ENCODE measurements around the gene GALR2. TPM values are rescaled to one million over a fixed set of nuclear protein-coding genes. Genes with fewer than 3 reads are reported as not detected.

GALR2 gene
- total RNA-seq, 3 donors from 2014 or later: not detected

DNA sequence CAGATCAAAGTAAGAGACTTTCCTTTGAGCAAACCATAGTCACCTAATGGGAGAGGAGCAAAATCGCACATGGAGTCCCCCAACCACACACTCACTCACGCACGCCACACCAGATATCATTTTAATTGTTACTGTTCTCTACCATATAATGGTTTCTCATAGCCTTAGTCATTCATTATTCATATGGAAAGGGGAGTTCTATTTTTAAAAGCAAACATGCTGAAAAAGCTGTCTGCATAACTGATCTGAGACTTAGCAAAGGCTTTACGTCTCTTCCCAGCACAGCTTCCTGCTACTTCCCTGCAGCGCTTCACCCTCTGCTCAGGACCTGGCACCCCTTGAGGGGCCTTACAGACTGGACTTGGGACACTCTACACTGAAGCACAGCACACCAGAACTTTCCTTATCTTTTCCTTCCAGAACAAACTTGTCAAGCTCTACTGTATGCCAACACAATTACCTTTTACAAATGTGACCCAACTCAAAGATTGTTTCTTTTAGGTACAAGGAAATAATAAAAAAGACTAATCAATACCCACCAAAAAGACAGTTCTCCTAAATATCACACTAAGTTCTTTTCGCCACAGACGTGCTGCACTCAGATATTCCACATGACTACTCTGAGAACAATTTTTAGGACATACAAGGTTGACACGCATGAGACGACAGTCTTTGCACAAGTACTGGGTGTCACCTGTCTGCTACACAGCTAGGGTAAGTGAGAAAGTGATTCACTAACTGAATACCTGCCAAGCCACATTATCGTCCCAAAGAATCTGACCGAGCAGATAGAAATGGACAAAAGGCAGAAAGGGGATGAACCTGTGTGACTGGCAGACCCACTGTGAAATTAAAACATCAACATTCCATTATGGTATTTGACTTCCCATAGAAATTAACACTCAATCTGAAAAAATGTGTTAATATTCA lies 23.8 kb upstream of the GALR2 start:
- DNase-seq (ENCODE audit: low spot score in 2 of 2): no peak
- H3K36me3 ChIP-seq: peaks cover 7% of the 10 kb centered on the region
- H3K27me3 ChIP-seq: no peaks in the 10 kb centered on the region
- H3K27ac ChIP-seq: peak overlapping the region in 1 of 2 donors; percentile 70
- H3K4me1 ChIP-seq: no peaks in the 10 kb centered on the region
- intact Hi-C loops (cut with DNase I; ENCODE audit: low total_unique reads): no loop called here
- TF ChIP-seq POLR2AphosphoS5 (IDR thresholded peaks at IDR 0.05) (no peak), POLR2A (IDR thresholded peaks at IDR 0.05) (no peak)
- no peaks in the 10 kb centered on the region for H3K9me3 ChIP-seq
- no peak overlapping the region for H3K4me3 ChIP-seq

- H3K27ac ChIP-seq: peak overlapping the region in 1 of 2 donors; percentile 70
- H3K4me3 ChIP-seq: no peak overlapping the region
- no peak for DNase-seq (ENCODE audit: low spot score in 2 of 2)
- intact Hi-C loops (cut with DNase I; ENCODE audit: low total_unique reads): no loop called here
- TF ChIP-seq POLR2A (IDR thresholded peaks at IDR 0.05): no peak
- TF ChIP-seq POLR2AphosphoS5 (IDR thresholded peaks at IDR 0.05): no peak
- no peak for TF ChIP-seq CTCF (IDR thresholded peaks at IDR 0.05)
- no peaks in the 10 kb centered on the region for H3K4me1 ChIP-seq
- no peaks in the 10 kb centered on the region for H3K9me3 ChIP-seq
- peaks cover 11% of the 10 kb centered on the region for H3K36me3 ChIP-seq
- no peaks in the 10 kb centered on the region for H3K27me3 ChIP-seq
Observed at GRCh38 chr17:76051561-76051960, 23.0 kb upstream of the GALR2 start.

DNA sequence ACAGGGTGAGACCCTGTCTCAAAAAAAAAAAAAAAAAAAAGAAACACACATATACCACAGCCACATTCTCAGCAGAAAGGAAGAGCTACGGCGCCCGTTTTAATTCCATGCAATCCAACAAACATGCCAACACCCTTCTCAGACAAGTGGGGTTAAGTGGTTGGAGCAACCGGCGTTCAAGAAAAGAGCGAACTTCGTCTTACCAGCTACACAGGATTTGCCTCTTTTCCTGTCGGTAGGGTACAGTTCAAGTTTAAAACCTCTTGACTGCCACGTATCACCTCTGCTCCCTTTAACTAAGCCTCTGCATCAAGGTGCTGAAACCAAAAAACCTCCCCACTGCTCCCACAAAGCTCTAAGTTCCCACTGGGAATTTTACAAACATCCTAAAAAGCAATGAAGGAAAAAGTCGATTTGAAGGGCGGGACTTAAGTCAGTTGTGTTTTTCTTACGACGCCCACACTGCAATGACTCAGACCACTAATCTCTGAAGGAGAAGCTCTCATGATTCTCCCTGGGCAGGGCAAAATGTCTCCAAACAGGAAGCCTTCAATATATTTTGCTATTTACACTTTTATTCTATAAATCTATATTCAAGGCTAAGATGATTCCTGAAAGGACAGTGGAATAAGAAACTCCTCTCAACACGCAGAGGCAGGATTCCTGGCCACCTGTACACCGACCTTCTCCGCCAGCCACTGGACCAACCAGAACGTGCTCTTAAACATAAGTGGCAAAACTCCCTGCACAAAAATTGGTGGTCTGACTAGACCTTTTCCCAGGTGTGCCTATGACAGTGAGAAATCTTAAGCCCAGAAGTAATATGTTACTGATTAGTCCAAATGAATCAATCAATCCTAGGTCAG lies 21.1 kb upstream of the GALR2 start:
- peaks cover 11% of the 10 kb centered on the region for H3K36me3 ChIP-seq
- no peak for DNase-seq (ENCODE audit: low spot score in 2 of 2)
- no peak overlapping the region for H3K4me3 ChIP-seq
- peak overlapping the region; percentile 5 to 19 for H3K27ac ChIP-seq
- no peaks in the 10 kb centered on the region for H3K9me3 ChIP-seq
- intact Hi-C loops (cut with DNase I; ENCODE audit: low total_unique reads): no loop called here
- H3K4me1 ChIP-seq: no peaks in the 10 kb centered on the region
- H3K27me3 ChIP-seq: no peaks in the 10 kb centered on the region
- TF ChIP-seq POLR2AphosphoS5 (IDR thresholded peaks at IDR 0.05) (no peak), POLR2A (IDR thresholded peaks at IDR 0.05) (no peak), CTCF (IDR thresholded peaks at IDR 0.05) (no peak)

- H3K27ac ChIP-seq: peak overlapping the region; percentile 5 to 19
- DNase-seq (ENCODE audit: low spot score in 2 of 2): no peak
Observed at GRCh38 chr17:76054112-76054476, 20.5 kb upstream of the GALR2 start.

More at GRCh38 chr17:76054112-76054476, 20.5 kb upstream of the GALR2 start:
- peaks cover 11% of the 10 kb centered on the region for H3K36me3 ChIP-seq
- no peaks in the 10 kb centered on the region for H3K9me3 ChIP-seq
- H3K4me3 ChIP-seq: no peak overlapping the region
- H3K4me1 ChIP-seq: no peaks in the 10 kb centered on the region
- H3K27me3 ChIP-seq: no peaks in the 10 kb centered on the region
- no peak for TF ChIP-seq POLR2A (IDR thresholded peaks at IDR 0.05)
- TF ChIP-seq CTCF (IDR thresholded peaks at IDR 0.05): no peak
- TF ChIP-seq POLR2AphosphoS5 (IDR thresholded peaks at IDR 0.05): no peak
- intact Hi-C loops (cut with DNase I; ENCODE audit: low total_unique reads): no loop called here

Measured in breast epithelium (tissue), 4 donors.